Neural cell (in vitro differentiated cells): ENCODE results near the gene TPSD1. TPM values are rescaled to one million over a fixed set of nuclear protein-coding genes. Genes with fewer than 3 reads are reported as not detected.

Experiments
- H2AFZ ChIP-seq: fragments of 200-600, 300-800 bp; sonication (generic), shearing (Covaris generic); 2 replicates; pipeline ENCODE4 v1.6.0; 2014; ENCODE audit warnings: low read depth, mild to moderate bottlenecking, antibody characterized with exemption, low read length, moderate library complexity
- H3F3A ChIP-seq: fragments of 200-600 bp; shearing (Covaris generic); 2 replicates; pipeline ENCODE4 v1.6.1; 2016; ENCODE audit warnings: mild to moderate bottlenecking, moderate library complexity, mixed read lengths, antibody characterized with exemption, low read length; ENCODE audit not compliant: insufficient read depth, poor library complexity, severe bottlenecking
- H3K27ac ChIP-seq: fragments of 200-600, 300-800 bp; sonication (generic), shearing (Covaris generic); 2 replicates; pipeline ENCODE4 v1.5.1; 2014; ENCODE audit warnings: mild to moderate bottlenecking, low read length, moderate library complexity
- H3K27me3 ChIP-seq: fragments of 300-800, 200-600 bp; sonication (generic), shearing (Covaris generic); 2 replicates; pipeline ENCODE4 v1.6.0; 2014; ENCODE audit warnings: mild to moderate bottlenecking, low read depth, low read length, moderate library complexity; ENCODE audit not compliant: insufficient read depth
- H3K36me3 ChIP-seq: fragments of 300-800, 200-600 bp; sonication (generic), shearing (Covaris generic); 2 replicates; pipeline ENCODE4 v1.5.1; 2014; ENCODE audit warnings: mild to moderate bottlenecking, antibody characterized with exemption, low read length, moderate library complexity; ENCODE audit not compliant: insufficient read depth
- H3K4me2 ChIP-seq: fragments of 300-800, 200-600 bp; sonication (generic), shearing (Covaris generic); 2 replicates; pipeline ENCODE4 v1.6.0; 2014; ENCODE audit warnings: mild to moderate bottlenecking, low read length
- H3K4me3 ChIP-seq: fragments of 300-800, 200-600 bp; sonication (generic), shearing (Covaris generic); 2 replicates; pipeline ENCODE4 v1.5.1; 2014; ENCODE audit warnings: mild to moderate bottlenecking, low read length, moderate library complexity
- H3K79me2 ChIP-seq: fragments of 200-600 bp; shearing (Covaris generic); replicated peaks from 2 replicates; pipeline ENCODE4 v1.6.0; 2014; ENCODE audit warnings: mild to moderate bottlenecking, low read length, moderate library complexity; ENCODE audit not compliant: insufficient read depth
- H3K9ac ChIP-seq: fragments of 300-800, 200-600 bp; sonication (generic), shearing (Covaris generic); 2 replicates; pipeline ENCODE4 v1.6.1; 2016; ENCODE audit warnings: mild to moderate bottlenecking, low read length, mixed read lengths
- H3K9me2 ChIP-seq: fragments of 200-600 bp; shearing (Covaris generic); 2 replicates; pipeline ENCODE4 v1.6.1; 2016; ENCODE audit warnings: mild to moderate bottlenecking, low read length, mixed read lengths; ENCODE audit not compliant: insufficient read depth
- H3K9me3 ChIP-seq: fragments of 200-600, 300-800 bp; sonication (generic), shearing (Covaris generic); 2 replicates; pipeline ENCODE4 v1.6.1; 2016; ENCODE audit warnings: mild to moderate bottlenecking, mixed run types, low read length, moderate library complexity, mixed read lengths
- H4K20me1 ChIP-seq: fragments of 200-600 bp; shearing (Covaris generic); 2 replicates; pipeline ENCODE4 v1.6.1; 2016; ENCODE audit warnings: mild to moderate bottlenecking, mixed run types; ENCODE audit not compliant: insufficient read depth
- EP300 ChIP-seq: fragments of 450-650 bp; conservative IDR thresholded peaks from 2 replicates; pipeline ENCODE4 v1.6.1; 2014; ENCODE audit warnings: antibody characterized with exemption, mild to moderate bottlenecking, moderate library complexity; ENCODE audit not compliant: poor library complexity, severe bottlenecking
- EZH2 ChIP-seq: fragments of 200-600, 300-800 bp; shearing (Covaris generic), sonication (generic); IDR thresholded peaks from 2 replicates; pipeline ENCODE4 v1.6.1; 2014; ENCODE audit warnings: antibody characterized with exemption, low read length, borderline replicate concordance, mild to moderate bottlenecking; ENCODE audit not compliant: insufficient read depth, poor library complexity, severe bottlenecking
- MXI1 ChIP-seq: fragments of 450-650 bp; conservative IDR thresholded peaks from 2 replicates; pipeline ENCODE4 v1.6.1; 2014; ENCODE audit warnings: antibody characterized with exemption, mild to moderate bottlenecking; ENCODE audit not compliant: poor library complexity, severe bottlenecking
- POLR2AphosphoS5 ChIP-seq: IDR thresholded peaks from 2 replicates; pipeline ENCODE4 v1.6.1; 2012
- RAD21 ChIP-seq: fragments of 450-650 bp; conservative IDR thresholded peaks from 2 replicates; pipeline ENCODE4 v1.6.1; 2014; ENCODE audit warnings: antibody characterized with exemption, mild to moderate bottlenecking, moderate library complexity
- SMC3 ChIP-seq: fragments of 450-650 bp; conservative IDR thresholded peaks from 2 replicates; pipeline ENCODE4 v1.6.1; 2014; ENCODE audit warnings: antibody characterized with exemption, mild to moderate bottlenecking, moderate library complexity; ENCODE audit not compliant: poor library complexity
- TAF1 ChIP-seq: IDR thresholded peaks from 2 replicates; pipeline ENCODE4 v1.6.1; 2012; ENCODE audit warnings: low read depth
- polyA plus RNA-seq: library from polyadenylated mRNA; depleted of rRNA; stranded (reverse); fragments of >200 nt; gene quantifications from 2 replicates; pipeline ENCODE4 v1.2.3, GENCODE V29; 2014
- TF ChIP-seq, protein P1 (sequence below): IDR thresholded peaks from 2 replicates; pipeline ENCODE4 v1.6.1; 2012; ENCODE audit warnings: borderline replicate concordance
- TF ChIP-seq, protein P2 (sequence below): fragments of 450-650 bp; IDR thresholded peaks from 2 replicates; pipeline ENCODE4 v1.5.1; 2014; ENCODE audit warnings: antibody characterized with exemption, mild to moderate bottlenecking, moderate library complexity; ENCODE audit not compliant: poor library complexity, severe bottlenecking

Gene TPSD1
- polyA plus RNA-seq, 1 donor from 2014 or later: not detected

DNA sequence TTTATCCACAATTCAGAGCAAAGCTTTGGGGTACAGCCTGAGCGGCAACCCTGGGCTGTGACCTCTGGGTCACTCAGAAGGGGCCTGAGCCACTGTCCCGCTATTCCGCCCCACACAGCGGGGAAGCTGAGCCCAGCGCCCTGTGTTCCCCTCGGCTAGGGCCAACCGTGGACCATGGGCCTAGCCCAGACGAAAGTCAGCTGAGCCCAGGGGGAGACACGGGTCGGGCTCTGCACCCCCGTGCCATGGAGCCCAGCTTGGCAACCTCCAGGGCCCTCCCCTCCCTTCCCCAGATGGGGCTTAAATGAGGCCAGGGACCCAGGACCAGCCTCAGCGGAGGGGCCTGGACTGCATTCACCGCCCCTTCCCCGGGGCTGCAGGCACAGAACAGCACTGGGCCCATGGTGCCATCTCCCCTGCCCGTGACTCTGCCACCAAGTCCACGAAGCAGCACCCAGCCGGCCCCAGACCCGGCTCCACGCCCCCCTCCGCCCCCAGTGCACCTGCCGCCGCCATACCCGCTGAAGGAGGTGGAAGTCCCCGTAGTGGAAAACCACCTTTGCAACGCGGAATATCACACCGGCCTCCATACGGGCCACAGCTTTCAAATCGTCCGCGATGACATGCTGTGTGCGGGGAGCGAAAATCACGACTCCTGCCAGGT is 1.8 kb downstream of the TPSD1 start:
- Histone ChIP-seq H3K4me2 (no peak overlapping the region), H3K79me2 (no peaks in the 10 kb centered on the region), H3K36me3 (no peaks in the 10 kb centered on the region), H3K27ac (no peak overlapping the region), H3K9ac (no peak overlapping the region), H4K20me1 (no peaks in the 10 kb centered on the region), H3F3A (no peaks in the 10 kb centered on the region), H2AFZ (no peak overlapping the region), H3K9me2 (no peaks in the 10 kb centered on the region), H3K27me3 (peaks cover 15% of the 10 kb centered on the region), H3K4me3 (no peak overlapping the region), H3K9me3 (no peaks in the 10 kb centered on the region)
- TF ChIP-seq EZH2 (no peak), TAF1 (no peak), POLR2AphosphoS5 (no peak), MXI1 (no peak), SMC3 (no peak), EP300 (no peak), RAD21 (no peak)
- TF ChIP-seq, protein P1, sequence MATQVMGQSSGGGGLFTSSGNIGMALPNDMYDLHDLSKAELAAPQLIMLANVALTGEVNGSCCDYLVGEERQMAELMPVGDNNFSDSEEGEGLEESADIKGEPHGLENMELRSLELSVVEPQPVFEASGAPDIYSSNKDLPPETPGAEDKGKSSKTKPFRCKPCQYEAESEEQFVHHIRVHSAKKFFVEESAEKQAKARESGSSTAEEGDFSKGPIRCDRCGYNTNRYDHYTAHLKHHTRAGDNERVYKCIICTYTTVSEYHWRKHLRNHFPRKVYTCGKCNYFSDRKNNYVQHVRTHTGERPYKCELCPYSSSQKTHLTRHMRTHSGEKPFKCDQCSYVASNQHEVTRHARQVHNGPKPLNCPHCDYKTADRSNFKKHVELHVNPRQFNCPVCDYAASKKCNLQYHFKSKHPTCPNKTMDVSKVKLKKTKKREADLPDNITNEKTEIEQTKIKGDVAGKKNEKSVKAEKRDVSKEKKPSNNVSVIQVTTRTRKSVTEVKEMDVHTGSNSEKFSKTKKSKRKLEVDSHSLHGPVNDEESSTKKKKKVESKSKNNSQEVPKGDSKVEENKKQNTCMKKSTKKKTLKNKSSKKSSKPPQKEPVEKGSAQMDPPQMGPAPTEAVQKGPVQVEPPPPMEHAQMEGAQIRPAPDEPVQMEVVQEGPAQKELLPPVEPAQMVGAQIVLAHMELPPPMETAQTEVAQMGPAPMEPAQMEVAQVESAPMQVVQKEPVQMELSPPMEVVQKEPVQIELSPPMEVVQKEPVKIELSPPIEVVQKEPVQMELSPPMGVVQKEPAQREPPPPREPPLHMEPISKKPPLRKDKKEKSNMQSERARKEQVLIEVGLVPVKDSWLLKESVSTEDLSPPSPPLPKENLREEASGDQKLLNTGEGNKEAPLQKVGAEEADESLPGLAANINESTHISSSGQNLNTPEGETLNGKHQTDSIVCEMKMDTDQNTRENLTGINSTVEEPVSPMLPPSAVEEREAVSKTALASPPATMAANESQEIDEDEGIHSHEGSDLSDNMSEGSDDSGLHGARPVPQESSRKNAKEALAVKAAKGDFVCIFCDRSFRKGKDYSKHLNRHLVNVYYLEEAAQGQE: no peak
- TF ChIP-seq, protein P2, sequence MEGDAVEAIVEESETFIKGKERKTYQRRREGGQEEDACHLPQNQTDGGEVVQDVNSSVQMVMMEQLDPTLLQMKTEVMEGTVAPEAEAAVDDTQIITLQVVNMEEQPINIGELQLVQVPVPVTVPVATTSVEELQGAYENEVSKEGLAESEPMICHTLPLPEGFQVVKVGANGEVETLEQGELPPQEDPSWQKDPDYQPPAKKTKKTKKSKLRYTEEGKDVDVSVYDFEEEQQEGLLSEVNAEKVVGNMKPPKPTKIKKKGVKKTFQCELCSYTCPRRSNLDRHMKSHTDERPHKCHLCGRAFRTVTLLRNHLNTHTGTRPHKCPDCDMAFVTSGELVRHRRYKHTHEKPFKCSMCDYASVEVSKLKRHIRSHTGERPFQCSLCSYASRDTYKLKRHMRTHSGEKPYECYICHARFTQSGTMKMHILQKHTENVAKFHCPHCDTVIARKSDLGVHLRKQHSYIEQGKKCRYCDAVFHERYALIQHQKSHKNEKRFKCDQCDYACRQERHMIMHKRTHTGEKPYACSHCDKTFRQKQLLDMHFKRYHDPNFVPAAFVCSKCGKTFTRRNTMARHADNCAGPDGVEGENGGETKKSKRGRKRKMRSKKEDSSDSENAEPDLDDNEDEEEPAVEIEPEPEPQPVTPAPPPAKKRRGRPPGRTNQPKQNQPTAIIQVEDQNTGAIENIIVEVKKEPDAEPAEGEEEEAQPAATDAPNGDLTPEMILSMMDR: no peak

DNA sequence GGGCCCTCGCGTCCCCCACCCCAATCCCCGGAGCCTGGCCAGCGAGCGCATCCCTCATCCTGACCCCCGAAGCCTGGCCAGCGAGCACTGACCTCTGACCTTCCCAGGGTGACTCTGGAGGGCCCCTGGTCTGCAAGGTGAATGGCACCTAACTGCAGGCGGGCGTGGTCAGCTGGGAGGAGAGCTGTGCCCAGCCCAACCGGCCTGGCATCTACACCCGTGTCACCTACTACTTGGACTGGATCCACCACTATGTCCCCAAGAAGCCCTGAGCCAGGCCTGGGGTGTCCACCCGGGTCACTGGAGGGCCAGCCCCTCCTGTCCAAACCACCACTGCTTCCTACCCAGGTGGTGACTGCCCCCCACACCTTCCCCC is 2.3 kb downstream of the TPSD1 start:
- H3K27me3 ChIP-seq: peaks cover 15% of the 10 kb centered on the region
- H3K36me3 ChIP-seq: no peaks in the 10 kb centered on the region
- no peaks in the 10 kb centered on the region for H3F3A ChIP-seq
- H3K9me3 ChIP-seq: no peaks in the 10 kb centered on the region
- H3K9me2 ChIP-seq: no peaks in the 10 kb centered on the region
- no peaks in the 10 kb centered on the region for H4K20me1 ChIP-seq
- no peak overlapping the region for H3K27ac ChIP-seq
- no peak overlapping the region for H3K9ac ChIP-seq
- H3K4me2 ChIP-seq: no peak overlapping the region
- H3K4me3 ChIP-seq: no peak overlapping the region
- no peak for TF ChIP-seq RAD21
- TF ChIP-seq POLR2AphosphoS5: no peak
- TF ChIP-seq, protein P2: no peak
- TF ChIP-seq, protein P1: no peak
- no peak for TF ChIP-seq SMC3
- TF ChIP-seq TAF1: no peak
- no peak for TF ChIP-seq EZH2
- no peak for TF ChIP-seq MXI1
- no peak overlapping the region for H2AFZ ChIP-seq
- no peaks in the 10 kb centered on the region for H3K79me2 ChIP-seq
